Gastroesophageal sphincter (tissue), 3 donors: ENCODE data around the gene PUS3.

Experiments used
- EP300 ChIP-seq: sonication (generic); formaldehyde crosslinking; IDR thresholded peaks from one replicate; pipeline ENCODE4 v1.6.1; 2017; ENCODE audit warnings: antibody characterized with exemption, mild to moderate bottlenecking
- POLR2A ChIP-seq, 2 donors: fragments of 450-650 bp; IDR thresholded peaks; one replicate each; pipeline ENCODE4 v1.6.1; 2017; ENCODE audit warnings: antibody characterized with exemption in 2 of 2, mild to moderate bottlenecking in 2 of 2, moderate library complexity in 1 of 2
- POLR2AphosphoS5 ChIP-seq: sonication (generic); formaldehyde crosslinking; IDR thresholded peaks from one replicate; pipeline ENCODE4 v1.6.1; 2017; ENCODE audit warnings: antibody characterized with exemption
- TF ChIP-seq, protein P1 (sequence below), 4 experiments: fragments of 200-600 bp in 2 of 4; fragments of 450-650 bp in 2 of 4; sonication (generic) in 1 of 4; IDR thresholded peaks; one replicate each; pipeline ENCODE4 v1.5.1; 2017 to 2019; ENCODE audit warnings: antibody characterized with exemption in 4 of 4, mild to moderate bottlenecking in 2 of 4, moderate library complexity in 2 of 4

DNA sequence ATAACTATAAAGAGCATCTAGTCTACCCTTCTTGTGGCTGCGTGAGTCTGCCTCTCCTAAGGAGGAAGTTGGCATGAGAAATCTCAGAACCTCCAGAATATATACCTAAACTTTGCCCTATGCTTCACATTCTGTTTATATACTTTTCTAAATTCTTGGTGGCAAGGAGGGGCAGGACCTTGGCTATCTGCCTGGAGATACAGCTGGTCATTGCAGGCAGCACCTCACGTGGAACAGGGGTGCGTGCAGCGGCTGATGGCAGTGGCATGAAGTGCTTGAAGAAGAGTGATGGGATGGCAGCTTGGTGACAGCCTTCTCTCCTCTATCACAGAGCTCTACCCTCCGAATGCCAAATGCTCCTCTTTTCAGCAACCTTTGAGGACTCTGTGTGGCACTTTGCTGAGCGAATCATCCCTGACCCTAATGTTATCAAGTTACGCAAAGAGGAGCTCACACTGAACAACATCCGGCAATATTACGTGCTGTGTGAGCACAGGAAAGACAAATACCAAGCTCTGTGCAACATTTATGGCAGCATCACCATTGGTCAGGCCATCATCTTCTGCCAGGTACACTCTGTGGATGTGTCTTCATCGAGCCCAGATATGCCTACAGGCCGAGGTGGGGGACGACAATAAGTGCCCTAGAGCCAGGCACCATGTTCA, 13.8 kb upstream of the PUS3 start:
- TF ChIP-seq, protein P1, sequence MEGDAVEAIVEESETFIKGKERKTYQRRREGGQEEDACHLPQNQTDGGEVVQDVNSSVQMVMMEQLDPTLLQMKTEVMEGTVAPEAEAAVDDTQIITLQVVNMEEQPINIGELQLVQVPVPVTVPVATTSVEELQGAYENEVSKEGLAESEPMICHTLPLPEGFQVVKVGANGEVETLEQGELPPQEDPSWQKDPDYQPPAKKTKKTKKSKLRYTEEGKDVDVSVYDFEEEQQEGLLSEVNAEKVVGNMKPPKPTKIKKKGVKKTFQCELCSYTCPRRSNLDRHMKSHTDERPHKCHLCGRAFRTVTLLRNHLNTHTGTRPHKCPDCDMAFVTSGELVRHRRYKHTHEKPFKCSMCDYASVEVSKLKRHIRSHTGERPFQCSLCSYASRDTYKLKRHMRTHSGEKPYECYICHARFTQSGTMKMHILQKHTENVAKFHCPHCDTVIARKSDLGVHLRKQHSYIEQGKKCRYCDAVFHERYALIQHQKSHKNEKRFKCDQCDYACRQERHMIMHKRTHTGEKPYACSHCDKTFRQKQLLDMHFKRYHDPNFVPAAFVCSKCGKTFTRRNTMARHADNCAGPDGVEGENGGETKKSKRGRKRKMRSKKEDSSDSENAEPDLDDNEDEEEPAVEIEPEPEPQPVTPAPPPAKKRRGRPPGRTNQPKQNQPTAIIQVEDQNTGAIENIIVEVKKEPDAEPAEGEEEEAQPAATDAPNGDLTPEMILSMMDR (IDR thresholded peaks at IDR 0.05): no peak
- TF ChIP-seq POLR2A (IDR thresholded peaks at IDR 0.05) (no peak), POLR2AphosphoS5 (no peak), EP300 (no peak)
